GM23338 (cell line): ENCODE results near the gene ACADS. TPM values are rescaled to one million over a fixed set of nuclear protein-coding genes. Genes with fewer than 3 reads are reported as not detected.

Source experiments
- ATAC-seq: fragments of 200-7000 bp; cut with Tn5 transposase; 3 replicates; pipeline ENCODE4 v1.9.1; 2020
- DNase-seq: peaks from one replicate; pipeline ENCODE4 v3.0.0-alpha.2; 2015; ENCODE audit warnings: low spot score
- H2AFZ ChIP-seq: fragments of 200-600 bp; sonication (generic); 2 replicates; pipeline ENCODE4 v1.8.0; 2016; ENCODE audit warnings: antibody characterized with exemption, mild to moderate bottlenecking, moderate library complexity
- H3F3A ChIP-seq: fragments of 200-600 bp; sonication (generic); replicated peaks from 2 replicates; pipeline ENCODE4 v1.8.0; 2017; ENCODE audit warnings: antibody characterized with exemption, mixed run types, low read depth
- H3K27ac ChIP-seq: fragments of 200-600 bp; sonication (generic); 2 replicates; pipeline ENCODE4 v1.6.1; 2016; ENCODE audit warnings: low read depth
- H3K27me3 ChIP-seq: fragments of 200-600 bp; sonication (generic); 2 replicates; pipeline ENCODE4 v1.8.0; 2016; ENCODE audit warnings: mild to moderate bottlenecking, mixed run types, moderate library complexity; ENCODE audit not compliant: insufficient read depth
- H3K36me3 ChIP-seq: fragments of 200-600 bp; sonication (generic); 2 replicates; pipeline ENCODE4 v1.8.0; 2016; ENCODE audit warnings: mild to moderate bottlenecking; ENCODE audit not compliant: insufficient read depth
- H3K4me1 ChIP-seq: fragments of 200-600 bp; sonication (generic); 2 replicates; pipeline ENCODE4 v1.8.0; 2016; ENCODE audit warnings: mild to moderate bottlenecking, moderate library complexity; ENCODE audit not compliant: insufficient read depth
- H3K4me2 ChIP-seq: fragments of 200-600 bp; sonication (generic); 2 replicates; pipeline ENCODE4 v1.7.1; 2017; ENCODE audit warnings: mixed run types
- H3K4me3 ChIP-seq: fragments of 200-600 bp; sonication (generic); 2 replicates; pipeline ENCODE4 v1.6.1; 2016; ENCODE audit warnings: mixed run types
- H3K79me2 ChIP-seq: fragments of 200-600 bp; sonication (generic); replicated peaks from 2 replicates; pipeline ENCODE4 v1.8.0; 2017; ENCODE audit warnings: mild to moderate bottlenecking; ENCODE audit not compliant: insufficient read depth
- H3K9me2 ChIP-seq: fragments of 200-600 bp; sonication (generic); 2 replicates; pipeline ENCODE4 v1.8.0; 2017; ENCODE audit not compliant: insufficient read depth
- H4K20me1 ChIP-seq: fragments of 200-600 bp; sonication (generic); replicated peaks from 2 replicates; pipeline ENCODE4 v1.8.0; 2017; ENCODE audit warnings: mild to moderate bottlenecking; ENCODE audit not compliant: insufficient read depth
- H3K27ac Mint-ChIP-seq: 2 replicates; pipeline ENCODE4 v1.8.0; 2020; ENCODE audit warnings: inconsistent platforms, mild to moderate bottlenecking, moderate library complexity, mixed read lengths
- H3K27me3 Mint-ChIP-seq: 3 replicates; pipeline ENCODE4 v1.8.0; 2022; ENCODE audit warnings: low read depth, mild to moderate bottlenecking, moderate library complexity, mixed read lengths, inconsistent platforms; ENCODE audit not compliant: insufficient read depth, poor library complexity
- H3K36me3 Mint-ChIP-seq: 3 replicates; pipeline ENCODE4 v1.8.0; 2021; ENCODE audit warnings: low read depth, mild to moderate bottlenecking, inconsistent platforms, moderate library complexity, mixed read lengths
- H3K4me1 Mint-ChIP-seq: 3 replicates; pipeline ENCODE4 v1.8.0; 2020; ENCODE audit warnings: mild to moderate bottlenecking, inconsistent platforms, mixed read lengths
- H3K4me3 Mint-ChIP-seq: 3 replicates; pipeline ENCODE4 v1.8.0; 2021; ENCODE audit warnings: moderate library complexity, mild to moderate bottlenecking, inconsistent platforms, mixed read lengths
- H3K9me3 Mint-ChIP-seq: 3 replicates; pipeline ENCODE4 v1.8.0; 2020; ENCODE audit warnings: moderate library complexity, mild to moderate bottlenecking, inconsistent platforms, mixed read lengths
- CREB1 ChIP-seq: fragments of 250-450 bp; sonication (Bioruptor Pico); IDR thresholded peaks from 2 replicates; pipeline ENCODE4 v1.5.0; 2020; ENCODE audit warnings: low read depth, mild to moderate bottlenecking, moderate library complexity
- NANOG ChIP-seq: IDR thresholded peaks from 2 replicates; pipeline ENCODE4 v1.6.1; 2016; ENCODE audit warnings: antibody characterized with exemption, borderline replicate concordance
- POLR2AphosphoS5 ChIP-seq: IDR thresholded peaks from 2 replicates; pipeline ENCODE4 v1.6.1; 2016; ENCODE audit warnings: antibody characterized with exemption, low read depth
- long read RNA-seq: library from polyadenylated mRNA; unstranded; transcript quantifications from one replicate; pipeline ENCODE4 v2.0.0, GENCODE V29; 2020; ENCODE audit not compliant: unreplicated experiment
- polyA plus RNA-seq: library from polyadenylated mRNA; unstranded; fragments of >200 nt; fragmentation: Nextera tagmentation; extraction: Ambion mirVana; gene quantifications from 2 replicates; pipeline ENCODE4 v1.2.1, GENCODE V29; 2016
- total RNA-seq: library from RNA; depleted of rRNA; stranded (reverse); fragments of >200 nt; shearing (Covaris generic); gene quantifications from 2 replicates; pipeline ENCODE4 v1.2.3, GENCODE V29; 2014; rRNA removed
- TF ChIP-seq, protein P1 (sequence below): IDR thresholded peaks from 2 replicates; pipeline ENCODE4 v1.6.1; 2016; ENCODE audit warnings: antibody characterized with exemption
- TF ChIP-seq, protein P2 (sequence below): fragments of 250-450 bp; sonication (Bioruptor Pico); IDR thresholded peaks from 2 replicates; pipeline ENCODE4 v1.5.0; 2020; ENCODE audit warnings: mild to moderate bottlenecking, moderate library complexity

Gene ACADS, protein sequence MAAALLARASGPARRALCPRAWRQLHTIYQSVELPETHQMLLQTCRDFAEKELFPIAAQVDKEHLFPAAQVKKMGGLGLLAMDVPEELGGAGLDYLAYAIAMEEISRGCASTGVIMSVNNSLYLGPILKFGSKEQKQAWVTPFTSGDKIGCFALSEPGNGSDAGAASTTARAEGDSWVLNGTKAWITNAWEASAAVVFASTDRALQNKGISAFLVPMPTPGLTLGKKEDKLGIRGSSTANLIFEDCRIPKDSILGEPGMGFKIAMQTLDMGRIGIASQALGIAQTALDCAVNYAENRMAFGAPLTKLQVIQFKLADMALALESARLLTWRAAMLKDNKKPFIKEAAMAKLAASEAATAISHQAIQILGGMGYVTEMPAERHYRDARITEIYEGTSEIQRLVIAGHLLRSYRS
- total RNA-seq (5.7 and 7.7 TPM in 2 replicates), polyA plus RNA-seq (3.1 and 4.2 TPM in 2 replicates)
- long read RNA-seq, transcript ACADS-201 (10 exons, 1,950 nt), result major isoform, 6 of 7 reads
- long read RNA-seq, partial matches to known transcripts, result 0 of 7 reads
- long read RNA-seq, other reads (novel, unspliced or antisense), result 1 of 7 reads

DNA sequence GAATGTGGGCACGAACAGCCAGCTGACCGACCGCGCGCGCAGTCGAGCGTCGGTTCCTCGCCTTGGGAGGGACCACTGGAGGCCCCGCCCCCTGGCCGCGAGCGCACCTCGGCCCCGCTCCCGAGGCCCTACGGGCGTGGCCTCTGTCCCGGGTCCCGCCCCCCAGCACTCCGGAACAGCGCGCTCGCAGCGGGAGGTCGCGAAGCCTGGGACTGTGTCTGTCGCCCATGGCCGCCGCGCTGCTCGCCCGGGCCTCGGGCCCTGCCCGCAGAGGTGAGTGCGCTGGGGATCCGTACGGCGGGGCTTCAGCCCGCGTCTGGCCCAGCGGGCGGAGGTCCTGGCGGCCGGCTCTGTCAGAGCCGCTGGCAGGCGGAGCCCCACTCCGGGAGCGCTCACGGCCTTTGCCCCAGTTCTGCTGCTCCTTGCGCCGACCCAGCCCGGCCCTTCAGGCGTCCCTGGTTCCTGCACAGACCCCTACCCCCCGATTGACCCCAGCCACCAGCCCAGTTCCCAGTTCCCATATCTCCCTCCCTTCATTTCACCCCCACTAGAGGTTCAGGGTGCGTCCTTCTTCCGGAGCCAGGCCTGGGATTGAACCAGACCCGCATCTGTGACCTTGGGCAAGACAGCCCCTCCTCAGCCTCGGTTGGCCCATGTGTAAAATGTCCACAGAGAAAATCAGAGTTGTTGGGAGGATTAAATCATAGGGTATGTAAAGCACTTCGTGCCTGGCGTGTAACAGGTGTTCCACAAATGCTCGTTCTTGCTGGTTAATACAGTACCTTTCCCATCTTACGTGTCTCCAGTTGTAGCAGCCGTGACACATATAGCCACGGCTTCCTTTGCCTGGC is at the start of gene ACADS:
Gene ACADS, plus strand, starts transcription at position 168 of the 851 bp plus-strand sequence. Its CDS starts 60 bp downstream, at position 228.
- H3K27ac Mint-ChIP-seq, result no peak within 1 kb of the TSS
- TF ChIP-seq NANOG, result no peak
- TF ChIP-seq, protein P1, sequence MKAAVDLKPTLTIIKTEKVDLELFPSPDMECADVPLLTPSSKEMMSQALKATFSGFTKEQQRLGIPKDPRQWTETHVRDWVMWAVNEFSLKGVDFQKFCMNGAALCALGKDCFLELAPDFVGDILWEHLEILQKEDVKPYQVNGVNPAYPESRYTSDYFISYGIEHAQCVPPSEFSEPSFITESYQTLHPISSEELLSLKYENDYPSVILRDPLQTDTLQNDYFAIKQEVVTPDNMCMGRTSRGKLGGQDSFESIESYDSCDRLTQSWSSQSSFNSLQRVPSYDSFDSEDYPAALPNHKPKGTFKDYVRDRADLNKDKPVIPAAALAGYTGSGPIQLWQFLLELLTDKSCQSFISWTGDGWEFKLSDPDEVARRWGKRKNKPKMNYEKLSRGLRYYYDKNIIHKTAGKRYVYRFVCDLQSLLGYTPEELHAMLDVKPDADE, result no peak
- TF ChIP-seq CREB1 (CRISPR knock-in tag), result no peak
- TF ChIP-seq, protein P2, sequence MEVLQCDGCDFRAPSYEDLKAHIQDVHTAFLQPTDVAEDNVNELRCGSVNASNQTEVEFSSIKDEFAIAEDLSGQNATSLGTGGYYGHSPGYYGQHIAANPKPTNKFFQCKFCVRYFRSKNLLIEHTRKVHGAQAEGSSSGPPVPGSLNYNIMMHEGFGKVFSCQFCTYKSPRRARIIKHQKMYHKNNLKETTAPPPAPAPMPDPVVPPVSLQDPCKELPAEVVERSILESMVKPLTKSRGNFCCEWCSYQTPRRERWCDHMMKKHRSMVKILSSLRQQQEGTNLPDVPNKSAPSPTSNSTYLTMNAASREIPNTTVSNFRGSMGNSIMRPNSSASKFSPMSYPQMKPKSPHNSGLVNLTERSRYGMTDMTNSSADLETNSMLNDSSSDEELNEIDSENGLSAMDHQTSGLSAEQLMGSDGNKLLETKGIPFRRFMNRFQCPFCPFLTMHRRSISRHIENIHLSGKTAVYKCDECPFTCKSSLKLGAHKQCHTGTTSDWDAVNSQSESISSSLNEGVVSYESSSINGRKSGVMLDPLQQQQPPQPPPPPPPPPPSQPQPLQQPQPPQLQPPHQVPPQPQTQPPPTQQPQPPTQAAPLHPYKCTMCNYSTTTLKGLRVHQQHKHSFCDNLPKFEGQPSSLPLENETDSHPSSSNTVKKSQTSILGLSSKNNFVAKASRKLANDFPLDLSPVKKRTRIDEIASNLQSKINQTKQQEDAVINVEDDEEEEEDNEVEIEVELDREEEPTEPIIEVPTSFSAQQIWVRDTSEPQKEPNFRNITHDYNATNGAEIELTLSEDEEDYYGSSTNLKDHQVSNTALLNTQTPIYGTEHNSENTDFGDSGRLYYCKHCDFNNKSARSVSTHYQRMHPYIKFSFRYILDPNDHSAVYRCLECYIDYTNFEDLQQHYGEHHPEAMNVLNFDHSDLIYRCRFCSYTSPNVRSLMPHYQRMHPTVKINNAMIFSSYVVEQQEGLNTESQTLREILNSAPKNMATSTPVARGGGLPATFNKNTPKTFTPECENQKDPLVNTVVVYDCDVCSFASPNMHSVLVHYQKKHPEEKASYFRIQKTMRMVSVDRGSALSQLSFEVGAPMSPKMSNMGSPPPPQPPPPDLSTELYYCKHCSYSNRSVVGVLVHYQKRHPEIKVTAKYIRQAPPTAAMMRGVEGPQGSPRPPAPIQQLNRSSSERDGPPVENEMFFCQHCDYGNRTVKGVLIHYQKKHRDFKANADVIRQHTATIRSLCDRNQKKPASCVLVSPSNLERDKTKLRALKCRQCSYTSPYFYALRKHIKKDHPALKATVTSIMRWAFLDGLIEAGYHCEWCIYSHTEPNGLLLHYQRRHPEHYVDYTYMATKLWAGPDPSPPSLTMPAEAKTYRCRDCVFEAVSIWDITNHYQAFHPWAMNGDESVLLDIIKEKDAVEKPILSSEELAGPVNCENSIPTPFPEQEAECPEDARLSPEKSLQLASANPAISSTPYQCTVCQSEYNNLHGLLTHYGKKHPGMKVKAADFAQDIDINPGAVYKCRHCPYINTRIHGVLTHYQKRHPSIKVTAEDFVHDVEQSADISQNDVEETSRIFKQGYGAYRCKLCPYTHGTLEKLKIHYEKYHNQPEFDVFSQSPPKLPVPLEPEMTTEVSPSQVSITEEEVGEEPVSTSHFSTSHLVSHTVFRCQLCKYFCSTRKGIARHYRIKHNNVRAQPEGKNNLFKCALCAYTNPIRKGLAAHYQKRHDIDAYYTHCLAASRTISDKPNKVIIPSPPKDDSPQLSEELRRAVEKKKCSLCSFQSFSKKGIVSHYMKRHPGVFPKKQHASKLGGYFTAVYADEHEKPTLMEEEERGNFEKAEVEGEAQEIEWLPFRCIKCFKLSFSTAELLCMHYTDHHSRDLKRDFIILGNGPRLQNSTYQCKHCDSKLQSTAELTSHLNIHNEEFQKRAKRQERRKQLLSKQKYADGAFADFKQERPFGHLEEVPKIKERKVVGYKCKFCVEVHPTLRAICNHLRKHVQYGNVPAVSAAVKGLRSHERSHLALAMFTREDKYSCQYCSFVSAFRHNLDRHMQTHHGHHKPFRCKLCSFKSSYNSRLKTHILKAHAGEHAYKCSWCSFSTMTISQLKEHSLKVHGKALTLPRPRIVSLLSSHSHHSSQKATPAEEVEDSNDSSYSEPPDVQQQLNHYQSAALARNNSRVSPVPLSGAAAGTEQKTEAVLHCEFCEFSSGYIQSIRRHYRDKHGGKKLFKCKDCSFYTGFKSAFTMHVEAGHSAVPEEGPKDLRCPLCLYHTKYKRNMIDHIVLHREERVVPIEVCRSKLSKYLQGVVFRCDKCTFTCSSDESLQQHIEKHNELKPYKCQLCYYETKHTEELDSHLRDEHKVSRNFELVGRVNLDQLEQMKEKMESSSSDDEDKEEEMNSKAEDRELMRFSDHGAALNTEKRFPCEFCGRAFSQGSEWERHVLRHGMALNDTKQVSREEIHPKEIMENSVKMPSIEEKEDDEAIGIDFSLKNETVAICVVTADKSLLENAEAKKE (CRISPR knock-in tag), result no peak
- TF ChIP-seq POLR2AphosphoS5, result peak; percentile 67

More for the DNA sequence above, at the start of gene ACADS:
- Histone ChIP-seq H3K36me3 (peaks cover 14% of the 10 kb centered on the region), H3K27me3 (no peaks in the 10 kb centered on the region), H2AFZ (peak within 1 kb of the TSS; percentile 99), H3K27ac (no peak within 1 kb of the TSS), H3F3A (peaks cover 20% of the 10 kb centered on the region), H3K9me2 (no peaks in the 10 kb centered on the region), H4K20me1 (peaks cover 19% of the 10 kb centered on the region; the same call in 1 of the 2 replicates), H3K4me1 (peaks cover 11% of the 10 kb centered on the region), H3K4me2 (peak within 1 kb of the TSS; percentile 83), H3K4me3 (peak within 1 kb of the TSS; percentile 58), H3K79me2 (no peaks in the 10 kb centered on the region)
- peak; percentile 95 for ATAC-seq
- peak; percentile 97 for DNase-seq
- Mint-ChIP-seq H3K27me3 (peaks cover 4% of the 10 kb centered on the region), H3K4me3 (peak within 1 kb of the TSS; percentile 80), H3K9me3 (no peaks in the 10 kb centered on the region; the same call in 2 of the 3 replicates), H3K36me3 (peaks cover 42% of the 10 kb centered on the region), H3K4me1 (peaks cover 15% of the 10 kb centered on the region)
